Esophagus squamous epithelium (tissue), 5 donors: ENCODE data around the gene AATK. TPM values are rescaled to one million over a fixed set of nuclear protein-coding genes. Genes with fewer than 3 reads are reported as not detected.

ENCODE experiments used
- DNase-seq: peaks from one replicate; lab custom pipeline; 2025; lab: John Stamatoyannopoulos, UW
- H3K27ac ChIP-seq, 4 donors: fragments of 200-600 bp; sonication (generic); one replicate each; pipeline ENCODE4 v1.5.1; 2016 to 2019; ENCODE audit warnings: mild to moderate bottlenecking in 1 of 4
- H3K27me3 ChIP-seq, 4 donors: fragments of 200-600 bp; sonication (generic); 1 replicate in 3 of 4; 2 replicates in 1 of 4; pipeline versions ENCODE4 v1.5.1 to v1.6.0; 2017 to 2021; ENCODE audit warnings: antibody characterized with exemption in 1 of 4
- H3K36me3 ChIP-seq, 3 donors: fragments of 200-600 bp; sonication (generic); one replicate each; pipeline ENCODE4 v1.5.1; 2016 to 2019
- H3K4me1 ChIP-seq, 3 donors: fragments of 200-600 bp; sonication (generic); one replicate each; pipeline ENCODE4 v1.5.1; 2017 to 2019
- H3K4me3 ChIP-seq, 4 donors: fragments of 200-600 bp; sonication (generic); 1 replicate in 3 of 4; 2 replicates in 1 of 4; pipeline ENCODE4 v1.5.1; 2016 to 2019; ENCODE audit warnings: mild to moderate bottlenecking in 2 of 4, moderate library complexity in 1 of 4
- H3K9me3 ChIP-seq, 3 donors: fragments of 200-600 bp; sonication (generic); one replicate each; pipeline ENCODE4 v1.5.1; 2016 to 2019
- POLR2A ChIP-seq, 4 donors: fragments of 450-650 bp; IDR thresholded peaks; one replicate each; pipeline ENCODE4 v1.6.1; 2017; ENCODE audit warnings: antibody characterized with exemption in 4 of 4, mild to moderate bottlenecking in 4 of 4, moderate library complexity in 3 of 4
- WGBS, 2 donors: methylation state at CpG; one replicate each; pipeline ENCODE4 v1.1.5; 2018; 5-methylcytosine and 5-hydroxymethylcytosine counted together
- intact Hi-C: fragments of 100-400 bp; cut with DNase I; formaldehyde crosslinking; loops from one replicate; pipeline ENCODE4 v1.15.0; 2022
- total RNA-seq, 4 donors: library from RNA; depleted of rRNA; stranded (reverse); fragments of >200 nt; gene quantifications; one replicate each; pipeline ENCODE4 v1.1.0, GENCODE V29; 2016
- TF ChIP-seq, protein P1 (sequence below), 6 experiments: fragments of 450-650 bp in 4 of 6; fragments of 200-600 bp in 2 of 6; sonication (generic) in 2 of 6; IDR thresholded peaks; one replicate each; pipeline ENCODE4 v1.5.1; 2016 to 2019; ENCODE audit warnings: antibody characterized with exemption in 6 of 6, mild to moderate bottlenecking in 4 of 6, moderate library complexity in 4 of 6
- donor health status: DM: yes; HTN: yes; CAD: no.

The AATK gene
- total RNA-seq, 4 donors from 2014 or later = 0.57 to 1.5 (median 0.70) TPM; not detected in 1

DNA sequence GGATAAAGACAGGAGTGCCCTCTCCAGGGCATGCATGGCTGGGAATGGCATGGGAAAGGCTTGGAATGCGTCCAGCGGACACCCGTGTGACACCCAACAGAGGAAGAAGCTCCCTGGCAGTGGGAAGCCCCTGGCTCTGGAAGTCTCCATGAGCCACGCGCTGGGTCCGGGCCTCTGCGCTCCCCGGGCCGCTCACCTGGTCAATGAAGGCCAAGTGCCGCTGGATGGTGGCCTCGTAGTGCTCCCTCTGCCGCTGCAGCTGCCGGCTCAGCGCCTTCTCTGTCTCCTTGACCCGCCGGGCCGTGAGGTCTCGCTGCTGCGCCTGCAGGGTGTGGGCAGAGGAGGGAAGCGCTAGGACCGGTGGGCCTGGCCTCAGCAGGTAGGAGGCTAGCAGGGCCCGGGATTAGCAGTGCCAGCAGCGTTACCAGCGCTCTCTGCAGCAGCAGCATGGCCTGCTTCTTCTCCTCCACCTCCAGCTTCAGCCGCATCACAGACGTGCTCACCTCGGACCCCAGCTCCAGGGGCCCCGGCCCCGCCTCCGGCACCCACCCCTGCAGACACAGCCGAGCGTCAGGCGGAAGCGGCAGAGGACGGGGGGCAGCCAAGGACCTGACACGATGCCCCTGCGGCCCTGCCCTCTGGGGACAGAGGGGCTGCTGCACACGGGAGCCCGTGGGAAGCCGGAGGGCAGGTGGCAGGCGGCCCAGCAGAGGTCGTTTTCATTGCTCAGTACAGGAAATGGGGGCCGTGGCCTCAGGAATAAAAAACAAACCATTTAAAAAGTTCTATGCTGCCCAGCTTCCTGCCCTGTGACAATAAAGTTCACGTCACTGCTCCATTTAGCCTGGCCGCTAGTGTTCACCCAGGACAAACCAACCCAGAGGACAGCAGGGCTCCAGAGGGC, 30.7 kb upstream of the AATK start:
- Histone ChIP-seq H3K36me3 (peaks cover 0 to 31% (median 0%) of the 10 kb centered on the region in 3 donors), H3K27me3 (no peaks in the 10 kb centered on the region), H3K27ac (no peak overlapping the region), H3K4me3 (peak overlapping the region in 1 of 4 donors; percentile 8), H3K9me3 (no peaks in the 10 kb centered on the region), H3K4me1 (peaks cover 0 to 34% (median 0%) of the 10 kb centered on the region in 3 donors)
- intact Hi-C loops = no loop called here
- 84 to 86% methylated on average over 11 to 19 of the region's 45 CpGs for WGBS, 2 donors
- TF ChIP-seq POLR2A (IDR thresholded peaks at IDR 0.05) = no peak
- TF ChIP-seq, protein P1, sequence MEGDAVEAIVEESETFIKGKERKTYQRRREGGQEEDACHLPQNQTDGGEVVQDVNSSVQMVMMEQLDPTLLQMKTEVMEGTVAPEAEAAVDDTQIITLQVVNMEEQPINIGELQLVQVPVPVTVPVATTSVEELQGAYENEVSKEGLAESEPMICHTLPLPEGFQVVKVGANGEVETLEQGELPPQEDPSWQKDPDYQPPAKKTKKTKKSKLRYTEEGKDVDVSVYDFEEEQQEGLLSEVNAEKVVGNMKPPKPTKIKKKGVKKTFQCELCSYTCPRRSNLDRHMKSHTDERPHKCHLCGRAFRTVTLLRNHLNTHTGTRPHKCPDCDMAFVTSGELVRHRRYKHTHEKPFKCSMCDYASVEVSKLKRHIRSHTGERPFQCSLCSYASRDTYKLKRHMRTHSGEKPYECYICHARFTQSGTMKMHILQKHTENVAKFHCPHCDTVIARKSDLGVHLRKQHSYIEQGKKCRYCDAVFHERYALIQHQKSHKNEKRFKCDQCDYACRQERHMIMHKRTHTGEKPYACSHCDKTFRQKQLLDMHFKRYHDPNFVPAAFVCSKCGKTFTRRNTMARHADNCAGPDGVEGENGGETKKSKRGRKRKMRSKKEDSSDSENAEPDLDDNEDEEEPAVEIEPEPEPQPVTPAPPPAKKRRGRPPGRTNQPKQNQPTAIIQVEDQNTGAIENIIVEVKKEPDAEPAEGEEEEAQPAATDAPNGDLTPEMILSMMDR (IDR thresholded peaks at IDR 0.05) = no peak
- DNase-seq = no peak

- H3K4me3 ChIP-seq = no peak overlapping the region
- peaks cover 0 to 37% (median 0%) of the 10 kb centered on the region in 3 donors for H3K36me3 ChIP-seq
- H3K27ac ChIP-seq = no peak overlapping the region
- peaks cover 0 to 31% (median 0%) of the 10 kb centered on the region in 3 donors for H3K4me1 ChIP-seq
- WGBS, 2 donors = 100% methylated on average over 1 of the region's 14 CpGs; no CpG with 5 or more reads in 1 of the 2 donors
- H3K9me3 ChIP-seq = no peaks in the 10 kb centered on the region
- no peaks in the 10 kb centered on the region for H3K27me3 ChIP-seq
- intact Hi-C loops = no loop called here
- no peak for TF ChIP-seq POLR2A (IDR thresholded peaks at IDR 0.05)
- TF ChIP-seq, protein P1 (IDR thresholded peaks at IDR 0.05) = no peak
- DNase-seq = no peak
Observed at GRCh38 chr17:81195941-81196495, 30.0 kb upstream of the AATK start.

DNA sequence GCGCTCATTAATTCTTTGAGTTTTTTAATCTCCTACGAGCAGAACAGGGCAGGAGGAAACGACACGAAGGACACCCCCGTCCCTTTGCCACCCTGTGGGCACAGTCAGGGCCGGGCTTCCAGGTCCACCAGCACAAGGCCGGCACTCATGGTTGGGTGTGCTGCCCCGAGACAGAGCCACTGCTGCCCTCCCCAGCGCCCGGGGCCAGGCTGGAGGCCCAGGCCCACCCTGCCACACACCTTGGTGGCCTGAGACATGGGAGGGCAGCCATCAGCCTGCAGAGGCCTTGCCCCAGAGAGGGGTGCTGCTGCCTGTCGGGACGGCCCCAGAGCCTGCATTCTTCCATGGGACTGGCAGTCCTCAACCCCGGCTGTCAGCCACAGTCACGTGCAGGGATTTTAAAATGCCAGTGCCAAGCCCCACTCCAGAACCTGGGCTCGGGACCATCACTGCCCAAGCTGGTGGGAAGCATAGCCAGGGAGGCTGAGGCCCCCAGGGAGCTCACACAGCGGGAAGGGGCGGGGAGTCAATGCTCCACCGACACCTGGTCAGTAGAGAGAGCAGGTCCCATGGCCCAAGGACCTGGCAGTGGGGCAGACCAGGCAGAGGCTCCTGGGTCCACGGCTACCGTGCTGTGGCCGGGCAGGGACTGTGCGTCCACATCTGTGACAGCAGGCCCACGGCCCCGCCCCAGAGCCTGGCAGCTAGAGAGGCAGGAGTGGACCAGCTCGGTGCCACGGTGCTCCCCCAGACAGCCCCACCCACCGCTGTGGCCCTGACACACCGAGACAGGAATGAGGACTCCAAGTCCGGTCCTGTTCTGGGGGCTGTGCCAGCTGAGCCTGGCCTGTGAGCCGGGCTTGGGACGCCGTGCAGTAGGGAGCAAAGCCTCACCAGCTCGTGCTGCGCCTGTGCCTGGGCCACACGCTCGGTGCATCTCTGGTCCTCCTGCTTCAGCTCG, 29.2 kb upstream of the AATK start:
- peaks cover 0 to 45% (median 0%) of the 10 kb centered on the region in 3 donors for H3K36me3 ChIP-seq
- no peak for DNase-seq

DNA sequence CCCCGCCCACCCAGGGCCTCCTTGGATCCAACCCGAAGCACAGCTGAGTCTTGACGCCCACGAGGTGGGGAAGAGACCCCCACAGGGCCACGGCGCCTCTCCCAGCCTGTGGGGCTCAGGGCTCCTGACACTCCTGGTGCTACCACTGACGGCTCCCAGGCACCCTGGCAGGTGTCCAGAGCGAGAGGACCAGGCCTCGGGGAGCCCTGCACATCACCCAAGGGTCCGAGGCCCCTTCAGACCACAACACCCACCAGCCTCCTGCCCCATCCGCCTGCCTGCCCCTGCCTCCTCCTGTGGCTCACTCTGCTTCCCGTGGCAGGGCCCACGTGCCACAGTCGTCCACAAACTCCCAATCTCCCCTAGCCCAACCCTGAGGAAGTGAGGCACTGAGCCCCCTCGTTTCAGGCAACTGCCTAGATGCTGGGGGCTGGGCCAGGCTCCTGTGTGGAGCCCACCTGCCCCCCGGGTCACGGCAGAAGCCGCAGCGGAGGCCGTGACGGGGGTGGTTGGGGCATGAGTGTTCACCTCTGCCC, 28.3 kb upstream of the AATK start:
- Histone ChIP-seq H3K36me3 (peaks cover 0 to 50% (median 0%) of the 10 kb centered on the region in 3 donors), H3K9me3 (no peaks in the 10 kb centered on the region), H3K27me3 (no peaks in the 10 kb centered on the region), H3K4me1 (peaks cover 0 to 23% (median 0%) of the 10 kb centered on the region in 3 donors), H3K27ac (no peak overlapping the region), H3K4me3 (no peak overlapping the region)
- TF ChIP-seq POLR2A (IDR thresholded peaks at IDR 0.05) = no peak
- 94% methylated on average over 9 of the region's 21 CpGs; no CpG with 5 or more reads in 1 of the 2 donors for WGBS, 2 donors
- intact Hi-C loops = no loop called here
- DNase-seq = no peak

More for the DNA sequence above, 29.2 kb upstream of the AATK start:
- intact Hi-C loops = no loop called here
- TF ChIP-seq, protein P1 (IDR thresholded peaks at IDR 0.05) = no peak
- no peak for TF ChIP-seq POLR2A (IDR thresholded peaks at IDR 0.05)
- Histone ChIP-seq H3K27ac (no peak overlapping the region), H3K27me3 (no peaks in the 10 kb centered on the region), H3K4me3 (no peak overlapping the region), H3K4me1 (peaks cover 0 to 30% (median 0%) of the 10 kb centered on the region in 3 donors), H3K9me3 (no peaks in the 10 kb centered on the region)
- WGBS, 2 donors = 81 to 88% methylated on average over 9 to 15 of the region's 37 CpGs
